GM18868 (cell line): Measurements from ENCODE around the gene UXS1.

Experiments
- ATAC-seq: cut with Tn5 transposase; IDR thresholded peaks from one replicate; pipeline ENCODE4 v1.9.1; 2021; ENCODE audit warnings: mild to moderate bottlenecking, moderate library complexity; ENCODE audit not compliant: unreplicated experiment

The UXS1 gene

GRCh38 chr2:106113361-106113966 is 80.6 kb downstream of the UXS1 start:
- no peak for ATAC-seq

- ATAC-seq: no peak
These were observed 82.1 kb downstream of the UXS1 start for GRCh38 chr2:106111882-106112571.

- no peak for ATAC-seq
These were observed 84.3 kb downstream of the UXS1 start for GRCh38 chr2:106109675-106110424.

- no peak for ATAC-seq
These were observed 85.3 kb downstream of the UXS1 start for GRCh38 chr2:106108791-106109190.

GRCh38 chr2:106108351-106108750 is 85.8 kb downstream of the UXS1 start:
- no peak for ATAC-seq

GRCh38 chr2:106107509-106108131 is 86.5 kb downstream of the UXS1 start:
- ATAC-seq: peak; percentile 89

GRCh38 chr2:106106622-106107508 is 87.2 kb downstream of the UXS1 start:
- ATAC-seq: peak; percentile 40

- no peak for ATAC-seq
These were observed 88.8 kb downstream of the UXS1 start for GRCh38 chr2:106105151-106105922.

GRCh38 chr2:106104332-106105062 is 89.6 kb downstream of the UXS1 start:
- ATAC-seq: no peak

- ATAC-seq: no peak
These were observed 94.4 kb downstream of the UXS1 start for GRCh38 chr2:106099691-106100090.

- ATAC-seq: no peak
These were observed 95.4 kb downstream of the UXS1 start for GRCh38 chr2:106098664-106099063.

- ATAC-seq: no peak
These were observed 96.0 kb downstream of the UXS1 start for GRCh38 chr2:106098081-106098480.

- no peak for ATAC-seq
These were observed 96.8 kb downstream of the UXS1 start for GRCh38 chr2:106097038-106098000.

GRCh38 chr2:106096299-106097037 is 97.6 kb downstream of the UXS1 start:
- no peak for ATAC-seq

- no peak for ATAC-seq
These were observed 98.4 kb downstream of the UXS1 start for GRCh38 chr2:106095478-106096298.

- no peak for ATAC-seq
These were observed 99.8 kb downstream of the UXS1 start for GRCh38 chr2:106094131-106094841.
